Right kidney (tissue), 1 donor: ENCODE measurements around the gene TNFAIP8L1.

ENCODE experiments used
- DNase-seq: peaks from one replicate; pipeline ENCODE4 v3.0.0-alpha.2; 2016

Gene TNFAIP8L1

DNA sequence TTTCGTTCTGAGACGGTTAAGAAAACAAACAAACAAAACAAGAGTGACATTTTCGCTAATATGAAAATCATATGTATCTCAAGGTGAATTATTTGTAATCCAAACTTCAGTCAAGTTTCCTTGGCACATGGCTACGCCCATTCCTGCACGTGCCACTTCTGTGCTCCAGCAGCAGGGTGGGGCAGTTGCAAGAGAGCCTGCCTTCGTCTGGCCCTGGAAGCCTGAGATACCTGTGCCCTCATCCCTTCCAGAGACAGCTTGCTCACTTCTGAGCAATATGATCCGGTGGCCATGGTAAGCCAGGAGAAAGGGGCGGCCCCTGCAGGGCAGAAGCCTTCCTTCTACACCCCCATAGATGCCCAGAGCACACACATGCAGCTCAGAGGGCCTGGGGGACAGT is 62.2 kb downstream of the TNFAIP8L1 start:
- DNase-seq: no peak

DNA sequence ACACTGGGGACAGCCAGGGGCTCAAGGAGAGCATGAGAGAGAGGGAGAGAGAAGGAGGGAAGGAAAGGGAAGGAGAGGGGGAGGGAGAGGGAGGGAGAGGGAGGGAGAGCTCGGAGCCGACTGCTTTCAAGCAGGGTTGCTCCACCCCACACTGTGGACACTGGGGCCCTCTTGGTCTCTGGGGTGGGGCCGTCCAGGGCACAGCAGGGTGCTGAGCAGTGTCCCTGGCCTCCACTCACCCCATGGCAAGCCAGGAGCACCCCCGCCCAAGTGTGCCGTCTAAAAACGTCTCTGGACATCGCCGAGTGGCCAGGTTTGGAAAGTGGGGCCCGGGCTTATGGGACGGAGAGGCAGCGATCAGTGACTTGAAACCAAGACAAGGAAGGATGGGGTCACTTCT is 63.4 kb downstream of the TNFAIP8L1 start:
- DNase-seq: no peak

DNA sequence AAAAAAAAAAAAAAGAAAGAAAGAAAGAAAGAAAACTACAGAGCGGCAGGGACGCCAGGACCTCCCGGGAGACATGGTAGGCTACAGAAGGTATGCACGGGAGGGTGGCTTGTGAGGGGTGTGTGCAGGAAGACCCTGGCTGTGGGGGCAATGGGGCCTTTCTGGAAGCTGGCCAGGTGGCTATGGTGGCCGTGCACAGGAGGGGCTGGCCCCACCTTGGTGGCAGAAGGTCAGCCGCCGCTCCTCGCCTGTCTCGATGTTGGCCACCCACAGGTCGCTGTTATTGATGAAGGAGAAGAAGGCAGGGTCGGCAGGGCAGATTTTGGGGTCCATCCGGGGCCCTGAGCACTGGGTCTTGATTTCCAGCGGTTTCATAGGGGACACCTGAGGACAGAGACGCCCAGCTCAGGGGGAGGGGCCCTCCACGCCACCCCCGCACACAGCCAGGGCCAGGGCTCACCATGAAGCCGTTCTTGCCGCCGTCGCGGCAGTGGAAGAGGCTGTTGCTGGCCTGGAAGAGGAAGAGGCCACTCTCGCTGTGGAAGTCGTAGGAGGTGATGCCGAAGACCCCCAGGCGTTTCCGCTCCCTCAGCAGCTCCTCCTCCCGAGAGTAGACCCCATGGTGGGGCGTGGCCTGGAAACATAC is 64.5 kb downstream of the TNFAIP8L1 start:
- no peak for DNase-seq

DNA sequence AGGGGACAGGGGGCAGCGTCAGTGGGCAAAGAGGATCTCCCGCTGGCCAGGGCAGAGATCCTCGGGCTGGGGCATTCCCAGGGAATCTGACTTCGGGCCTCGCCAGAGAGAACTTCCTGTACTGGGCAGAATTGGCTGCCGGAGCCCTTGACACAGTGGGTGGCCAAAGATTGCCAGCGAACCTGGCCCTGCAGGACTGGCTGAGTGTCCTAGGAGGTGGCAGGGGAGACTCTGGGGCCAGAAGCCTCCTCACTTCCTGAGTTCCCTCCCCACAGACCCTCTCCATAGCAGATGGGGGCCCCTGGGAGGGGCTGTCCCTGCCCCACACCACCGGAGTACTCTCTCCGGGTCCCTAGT is 65.0 kb downstream of the TNFAIP8L1 start:
- DNase-seq: no peak
